B cell (primary cell): ENCODE results near the gene DNAJA2. TPM values are rescaled to one million over a fixed set of nuclear protein-coding genes. Genes with fewer than 3 reads are reported as not detected.

Experiments
- ATAC-seq: fragments of 200-7000 bp; cut with Tn5 transposase; one replicate; pipeline ENCODE4 v1.10.0; 2021; ENCODE audit warnings: low read depth, mild to moderate bottlenecking, moderate number of reproducible peaks, moderate library complexity
- CTCF ChIA-PET: fragments of 350-600 bp; sonication (Branson Sonifier 250); formaldehyde crosslinking; loops from one replicate; lab custom pipeline; 2021; ENCODE audit warnings: antibody characterized with exemption, inconsistent platforms; lab: Charles Lee
- POLR2A ChIA-PET: fragments of 350-600 bp; sonication (Branson Sonifier 250); formaldehyde crosslinking; loops from one replicate; lab custom pipeline; 2021; ENCODE audit warnings: antibody characterized with exemption; lab: Charles Lee
- DNase-seq: peaks from one replicate; pipeline ENCODE4 v3.0.0; 2013
- H2AFZ ChIP-seq: 2 replicates; pipeline ENCODE4 v1.6.1; 2012; ENCODE audit warnings: mild to moderate bottlenecking, low read depth, low read length; ENCODE audit not compliant: insufficient read depth, poor library complexity, severe bottlenecking
- H3K27ac ChIP-seq, 2 donors: 1 replicate in 1 of 2; 2 replicates in 1 of 2; pipeline ENCODE4 v1.5.1; 2012 to 2013; ENCODE audit warnings: low read length in 2 of 2, mild to moderate bottlenecking in 2 of 2, moderate library complexity in 1 of 2
- H3K27me3 ChIP-seq, 4 experiments: fragments of 200-600 bp in 1 of 4; sonication (generic) in 1 of 4; replicated peaks in 1 of 4; 1 replicate in 2 of 4; 2 replicates in 2 of 4; pipeline versions ENCODE4 v1.6.1 to v1.7.0; 2013 to 2016; ENCODE audit warnings: low read length in 3 of 4, mild to moderate bottlenecking in 2 of 4, mixed read lengths in 1 of 4, moderate library complexity in 1 of 4; ENCODE audit not compliant: insufficient read depth in 4 of 4, control insufficient read depth in 3 of 4; ENCODE audit errors: control extremely low read depth in 1 of 4
- H3K36me3 ChIP-seq, 2 experiments: replicated peaks in 1 of 2; 1 replicate in 1 of 2; 2 replicates in 1 of 2; pipeline versions ENCODE4 v1.6.1 to v1.7.1; 2013; ENCODE audit warnings: low read length in 1 of 2; ENCODE audit not compliant: insufficient read depth in 2 of 2, control insufficient read depth in 1 of 2; ENCODE audit errors: control extremely low read depth in 1 of 2, extremely low read depth in 1 of 2
- H3K4me1 ChIP-seq, 2 donors: fragments of 200-600 bp in 1 of 2; sonication (generic) in 1 of 2; 1 replicate in 1 of 2; 2 replicates in 1 of 2; pipeline versions ENCODE4 v1.5.1 to v1.6.1; 2013 to 2017; ENCODE audit warnings: low read length in 2 of 2; ENCODE audit not compliant: control insufficient read depth in 2 of 2, insufficient read depth in 2 of 2
- H3K4me2 ChIP-seq: replicated peaks from 2 replicates; pipeline ENCODE3; 2012; ENCODE audit warnings: mild to moderate bottlenecking, low read depth, low read length; ENCODE audit not compliant: poor library complexity, severe bottlenecking
- H3K4me3 ChIP-seq, 5 experiments: fragments of 200-600 bp in 1 of 5; sonication (generic) in 1 of 5; 1 replicate in 3 of 5; 2 replicates in 2 of 5; pipeline versions ENCODE4 v1.5.1 to v1.7.0; 2011 to 2016; ENCODE audit warnings: low read length in 4 of 5, mild to moderate bottlenecking in 4 of 5, low read depth in 2 of 5, control low read depth in 1 of 5, moderate library complexity in 1 of 5; ENCODE audit not compliant: insufficient read depth in 1 of 5; ENCODE audit errors: control extremely low read depth in 1 of 5, extremely low read depth in 1 of 5
- H3K79me2 ChIP-seq: fragments of 200-600 bp; sonication (generic); one replicate; pipeline ENCODE4 v1.6.0; 2016; ENCODE audit warnings: low read length; ENCODE audit not compliant: control insufficient read depth, insufficient read depth
- H3K9ac ChIP-seq: fragments of 200-600 bp; sonication (generic); 2 replicates; pipeline ENCODE4 v1.6.1; 2017; ENCODE audit warnings: mild to moderate bottlenecking, low read length, moderate library complexity
- H3K9me3 ChIP-seq, 3 donors: one replicate each; pipeline versions ENCODE4 v1.6.1 to v1.7.1; 2013; ENCODE audit warnings: low read length in 2 of 3; ENCODE audit not compliant: control insufficient read depth in 2 of 3, insufficient read depth in 1 of 3; ENCODE audit errors: control extremely low read depth in 1 of 3
- H4K20me1 ChIP-seq: 2 replicates; pipeline ENCODE4 v1.6.0; 2012; ENCODE audit warnings: mild to moderate bottlenecking, low read length; ENCODE audit not compliant: insufficient read depth, control insufficient read depth, poor library complexity, severe bottlenecking
- H3K27ac Mint-ChIP-seq: one replicate; pipeline ENCODE4 v1.8.0; 2021; ENCODE audit warnings: mixed read lengths
- H3K27me3 Mint-ChIP-seq: one replicate; pipeline ENCODE4 v1.8.0; 2021; ENCODE audit warnings: mixed read lengths
- H3K4me1 Mint-ChIP-seq: one replicate; pipeline ENCODE4 v1.8.0; 2021; ENCODE audit warnings: mixed read lengths
- H3K4me3 Mint-ChIP-seq: one replicate; pipeline ENCODE4 v1.8.0; 2021; ENCODE audit warnings: mixed read lengths
- H3K9me3 Mint-ChIP-seq: one replicate; pipeline ENCODE4 v1.8.0; 2022; ENCODE audit warnings: mixed read lengths; ENCODE audit not compliant: insufficient read depth
- EZH2 ChIP-seq: IDR thresholded peaks from 2 replicates; pipeline ENCODE4 v1.6.1; 2012; ENCODE audit warnings: borderline replicate concordance, low read depth, mild to moderate bottlenecking, moderate library complexity, low read length; ENCODE audit not compliant: insufficient read depth, poor library complexity, severe bottlenecking
- WGBS: methylation state at CpG from one replicate; pipeline ENCODE4 v1.1.5; 2013; ENCODE audit warnings: missing lambda C conversion rate; ENCODE audit not compliant: insufficient coverage; 5-methylcytosine and 5-hydroxymethylcytosine counted together
- intact Hi-C: fragments of 100-400 bp; cut with micrococcal nuclease; formaldehyde crosslinking; loops from one replicate; pipeline ENCODE4 v1.10.0; 2022
- polyA plus RNA-seq: library from polyadenylated mRNA; depleted of rRNA; stranded (reverse); fragments of >200 nt; gene quantifications from 2 replicates; pipeline ENCODE4 v1.2.3, GENCODE V29; 2012
- total RNA-seq, 2 donors: library from RNA; stranded (reverse); fragments of 120-200 nt in 1 of 2; gene quantifications; 1 replicate in 1 of 2; 2 replicates in 1 of 2; pipeline versions ENCODE4 v1.2.3 to v1.2.4, GENCODE V29; 2013 to 2022
- TF ChIP-seq, protein P1 (sequence below): fragments of 200-600 bp; IDR thresholded peaks from one replicate; pipeline ENCODE4 v1.8.0; 2022; ENCODE audit warnings: antibody characterized with exemption, mild to moderate bottlenecking

Gene DNAJA2
- total and polyA plus RNA-seq, 2 donors (not counting 1 experiment from before 2014, with no cell fraction given) = 8.8 to 57.0 TPM

DNA sequence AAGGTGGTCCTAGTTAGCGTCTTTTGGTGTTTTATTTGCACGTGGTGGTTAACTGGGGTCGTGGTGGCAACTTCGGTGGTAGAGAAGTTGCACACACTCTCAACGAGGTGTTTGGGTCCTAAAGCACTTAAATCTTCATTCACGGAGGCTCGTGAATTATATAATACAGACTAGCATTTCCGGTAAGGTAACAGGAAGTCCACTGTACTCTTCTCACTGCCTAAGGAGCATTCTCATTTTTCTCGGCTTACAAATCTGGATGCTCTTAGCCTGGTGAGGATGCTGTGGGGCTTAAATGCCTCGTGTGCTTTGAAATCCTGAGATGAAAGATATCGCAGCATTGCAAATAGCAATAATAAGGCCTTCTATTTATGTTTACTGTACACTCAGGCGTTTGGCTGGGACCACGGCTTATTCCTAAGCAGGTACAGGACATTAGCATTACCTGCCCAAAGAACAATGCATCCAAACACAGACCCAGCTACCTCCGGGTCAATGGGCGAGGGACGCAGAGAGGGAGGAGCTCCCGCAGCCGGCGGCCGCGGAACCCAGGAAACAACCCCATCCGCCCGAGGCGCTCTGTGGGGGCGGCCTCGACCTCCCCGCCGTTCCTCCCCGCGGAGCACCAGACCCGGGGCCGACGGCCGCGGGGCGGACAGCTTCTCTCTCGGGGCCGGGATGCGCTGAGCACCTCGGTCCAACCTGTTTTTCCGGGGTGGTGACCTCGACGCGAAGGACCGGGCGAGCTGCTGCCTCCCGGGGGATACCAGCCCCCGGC lies 856 bp downstream of the DNAJA2 start:
- CTCF ChIA-PET = interaction anchor here (0.9 to 3.1 kb wide), 11 partner anchors 10 to 171 kb away, joined by 3 to 18 read pairs (median 5); partner anchors contain the start of gene NETO2
- peaks cover 24% of the 10 kb centered on the region for H4K20me1 ChIP-seq
- peak overlapping the region; percentile 96 to 97 for H3K27ac ChIP-seq
- peak overlapping the region; percentile 85 for H3K4me2 ChIP-seq
- H3K9ac ChIP-seq = peak overlapping the region; percentile 85
- peaks cover 68% of the 10 kb centered on the region for H3K79me2 ChIP-seq
- Mint-ChIP-seq H3K4me3 (peak overlapping the region; percentile 92), H3K4me1 (peaks cover 41% of the 10 kb centered on the region), H3K9me3 (no peaks in the 10 kb centered on the region), H3K27ac (peak overlapping the region; percentile 94), H3K27me3 (no peaks in the 10 kb centered on the region)
- TF ChIP-seq EZH2 = no peak
- TF ChIP-seq, protein P1, sequence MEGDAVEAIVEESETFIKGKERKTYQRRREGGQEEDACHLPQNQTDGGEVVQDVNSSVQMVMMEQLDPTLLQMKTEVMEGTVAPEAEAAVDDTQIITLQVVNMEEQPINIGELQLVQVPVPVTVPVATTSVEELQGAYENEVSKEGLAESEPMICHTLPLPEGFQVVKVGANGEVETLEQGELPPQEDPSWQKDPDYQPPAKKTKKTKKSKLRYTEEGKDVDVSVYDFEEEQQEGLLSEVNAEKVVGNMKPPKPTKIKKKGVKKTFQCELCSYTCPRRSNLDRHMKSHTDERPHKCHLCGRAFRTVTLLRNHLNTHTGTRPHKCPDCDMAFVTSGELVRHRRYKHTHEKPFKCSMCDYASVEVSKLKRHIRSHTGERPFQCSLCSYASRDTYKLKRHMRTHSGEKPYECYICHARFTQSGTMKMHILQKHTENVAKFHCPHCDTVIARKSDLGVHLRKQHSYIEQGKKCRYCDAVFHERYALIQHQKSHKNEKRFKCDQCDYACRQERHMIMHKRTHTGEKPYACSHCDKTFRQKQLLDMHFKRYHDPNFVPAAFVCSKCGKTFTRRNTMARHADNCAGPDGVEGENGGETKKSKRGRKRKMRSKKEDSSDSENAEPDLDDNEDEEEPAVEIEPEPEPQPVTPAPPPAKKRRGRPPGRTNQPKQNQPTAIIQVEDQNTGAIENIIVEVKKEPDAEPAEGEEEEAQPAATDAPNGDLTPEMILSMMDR = no peak
- under 1% methylated on average over 40 of the region's 48 CpGs for WGBS
- peak overlapping the region; percentile 88 for H2AFZ ChIP-seq
- H3K4me1 ChIP-seq = peaks cover 21 to 22% of the 10 kb centered on the region in 2 donors
- H3K9me3 ChIP-seq = no peaks in the 10 kb centered on the region
- H3K36me3 ChIP-seq = peaks cover 13 to 36% of the 10 kb centered on the region in 2 experiments
- ATAC-seq (peak; percentile 29), DNase-seq (no peak)
- POLR2A ChIA-PET = interaction anchor here (1.1 to 1.2 kb wide), 2 partner anchors 65 to 229 kb away, joined by 3 read pairs; no protein-coding TSS in a partner anchor
- H3K27me3 ChIP-seq = no peaks in the 10 kb centered on the region
- intact Hi-C loops = loop anchor here (1.0 to 5.0 kb wide), 12 partner anchors 46 to 1640 kb away; partner anchors contain the start of genes C16orf87, ITFG1, N4BP1 and NETO2
- peak overlapping the region; percentile 77 to 94 (median 85) for H3K4me3 ChIP-seq
